HG03354 (cell line): ENCODE data around the gene MME.
A peak's percentile ranks its signal among the peaks of the same experiment; 100 is the strongest.

Experiments used
- ATAC-seq: cut with Tn5 transposase; IDR thresholded peaks from one replicate; pipeline ENCODE4 v1.9.1; 2021; ENCODE audit warnings: mild to moderate bottlenecking; ENCODE audit not compliant: unreplicated experiment, poor library complexity, severe bottlenecking

Gene MME

GRCh38 chr3:155225417-155225816 lies 145.3 kb downstream of the MME start:
- no peak for ATAC-seq

- ATAC-seq, result no peak
Observed at GRCh38 chr3:155227141-155227540, 147.0 kb downstream of the MME start.

- no peak for ATAC-seq
Observed at GRCh38 chr3:155228676-155229075, 148.6 kb downstream of the MME start.

GRCh38 chr3:155229086-155229485 lies 149.0 kb downstream of the MME start:
- no peak for ATAC-seq

- ATAC-seq, result no peak
Observed at GRCh38 chr3:155230382-155230781, 150.3 kb downstream of the MME start.

- peak; percentile 81 for ATAC-seq
Observed at GRCh38 chr3:155231792-155232191, 151.7 kb downstream of the MME start.

- no peak for ATAC-seq
Observed at GRCh38 chr3:155232605-155233004, 152.5 kb downstream of the MME start.

- no peak for ATAC-seq
Observed at GRCh38 chr3:155233213-155233612, 153.1 kb downstream of the MME start.
